Stimulated activated CD4-positive, alpha-beta T cell treated with anti-CD3 and anti-CD28 coated beads, Interleukin-4, amount 100 ng/mL, for 24 hours (primary cell): ENCODE measurements around the gene EXOSC10.
"Not testable (repeated sequence)": the region's sequence is repeated elsewhere in the genome, so short reads cannot be mapped to it uniquely, and the experiment has no call there.

Experiments
- DNase-seq: peaks from one replicate; pipeline ENCODE4 v3.0.0-alpha.2; 2020

Gene EXOSC10

GRCh38 chr1:11042995-11043874, 56.4 kb downstream of the EXOSC10 start:
- DNase-seq = no peak

GRCh38 chr1:11042065-11042464, 57.6 kb downstream of the EXOSC10 start:
- no peak for DNase-seq

DNA sequence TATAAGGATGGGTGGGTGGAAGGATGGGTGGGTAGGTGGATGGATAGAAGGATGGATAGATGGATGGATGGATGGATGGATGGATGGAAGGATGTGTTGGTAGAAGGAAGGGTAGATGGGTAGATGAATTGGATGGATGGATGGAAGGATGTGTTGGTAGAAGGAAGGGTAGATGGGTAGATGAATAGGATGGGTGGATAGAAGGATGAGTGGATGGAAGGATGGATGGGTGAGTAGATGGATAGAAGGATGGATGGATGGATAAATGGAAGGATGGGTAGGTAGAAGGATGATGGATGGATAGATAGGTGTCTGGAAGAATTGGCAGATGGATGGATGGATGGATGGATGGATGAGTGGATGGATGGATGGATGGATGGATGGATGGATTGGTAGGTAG, 58.6 kb downstream of the EXOSC10 start:
- no peak for DNase-seq

DNA sequence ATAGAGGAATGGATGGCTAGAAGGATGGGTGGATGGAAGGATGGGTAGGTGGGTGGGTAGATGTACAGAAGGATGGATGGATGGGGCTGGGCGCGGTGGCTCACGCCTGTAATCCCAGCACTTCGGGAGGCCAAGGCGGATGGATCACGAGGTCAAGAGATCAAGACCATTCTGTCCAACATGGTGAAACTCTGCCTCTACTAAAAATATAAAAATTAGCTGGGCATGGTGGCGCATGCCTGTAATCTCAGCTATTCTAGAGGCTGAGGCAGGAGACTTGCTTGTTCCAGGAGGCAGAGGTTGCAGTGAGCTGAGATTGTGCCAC, 59.6 kb downstream of the EXOSC10 start:
- not testable (repeated sequence) for DNase-seq

GRCh38 chr1:11039351-11040104, 60.1 kb downstream of the EXOSC10 start:
- no peak for DNase-seq

- DNase-seq = peak; percentile 91
Measured at GRCh38 chr1:11037740-11038182, 61.9 kb downstream of the EXOSC10 start.

DNA sequence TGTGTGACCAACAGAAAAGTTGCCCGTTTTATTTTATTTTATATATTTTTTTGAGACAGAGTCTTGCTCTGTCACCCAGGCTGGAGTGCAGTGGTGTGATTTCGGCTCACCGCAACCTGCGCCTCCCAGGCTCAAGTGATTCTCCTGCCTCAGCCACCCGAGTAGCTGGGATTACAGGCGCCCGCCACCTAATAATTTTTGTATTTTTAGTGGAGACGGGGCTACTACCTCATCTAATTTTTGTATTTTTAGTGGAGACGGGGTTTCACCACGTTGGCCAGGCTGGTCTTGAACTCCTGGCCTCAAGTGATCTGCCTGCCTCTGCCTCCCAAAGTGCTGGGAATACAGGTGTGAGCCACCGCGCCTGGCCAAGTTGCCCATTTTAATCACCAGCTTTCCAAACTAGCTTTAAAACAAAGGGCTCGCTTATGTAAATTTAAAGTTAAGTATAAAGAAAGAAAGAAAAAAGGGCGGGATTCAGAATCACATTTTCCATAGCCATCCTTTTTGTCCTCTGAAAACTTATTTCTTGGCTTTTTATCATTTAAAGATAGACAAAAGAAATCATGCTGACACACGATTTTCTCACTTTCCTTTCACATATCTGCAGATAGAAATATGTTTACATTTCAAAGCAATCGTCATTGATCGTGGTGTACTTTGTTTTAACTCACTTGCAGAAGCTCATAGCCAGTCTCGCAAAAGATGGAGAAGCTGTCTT, 62.5 kb downstream of the EXOSC10 start:
- not testable (repeated sequence) for DNase-seq

DNA sequence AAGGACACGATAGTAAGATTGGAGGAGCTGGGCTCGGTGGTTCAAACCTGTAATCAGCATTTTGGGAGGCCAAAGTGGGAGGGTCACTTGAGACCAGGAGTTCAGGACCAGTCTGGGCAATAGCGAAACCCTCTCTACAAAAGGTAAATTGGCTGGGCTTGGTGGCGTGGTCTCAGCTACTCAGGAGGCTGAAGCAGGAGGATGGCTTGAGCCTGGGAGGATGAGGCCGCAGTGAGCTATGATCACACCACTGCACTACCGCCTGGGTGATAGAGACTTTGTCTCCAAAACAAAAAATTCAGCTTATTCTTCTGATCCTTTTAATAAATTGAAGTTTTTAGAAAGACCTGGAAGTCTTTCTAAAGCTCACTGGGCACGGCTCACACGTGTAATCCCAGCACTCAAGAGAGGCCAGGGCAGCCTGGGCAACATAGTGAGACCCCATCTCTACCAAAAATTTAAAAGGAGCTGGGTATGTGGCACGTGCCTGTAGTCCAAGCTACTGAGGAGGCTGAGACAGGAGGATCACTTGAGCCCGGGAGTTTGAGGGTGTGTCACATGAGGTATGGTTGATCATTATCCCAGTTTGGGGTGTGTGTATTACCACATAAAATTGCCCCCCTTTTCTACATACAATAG, 67.9 kb downstream of the EXOSC10 start:
- DNase-seq = no peak

DNA sequence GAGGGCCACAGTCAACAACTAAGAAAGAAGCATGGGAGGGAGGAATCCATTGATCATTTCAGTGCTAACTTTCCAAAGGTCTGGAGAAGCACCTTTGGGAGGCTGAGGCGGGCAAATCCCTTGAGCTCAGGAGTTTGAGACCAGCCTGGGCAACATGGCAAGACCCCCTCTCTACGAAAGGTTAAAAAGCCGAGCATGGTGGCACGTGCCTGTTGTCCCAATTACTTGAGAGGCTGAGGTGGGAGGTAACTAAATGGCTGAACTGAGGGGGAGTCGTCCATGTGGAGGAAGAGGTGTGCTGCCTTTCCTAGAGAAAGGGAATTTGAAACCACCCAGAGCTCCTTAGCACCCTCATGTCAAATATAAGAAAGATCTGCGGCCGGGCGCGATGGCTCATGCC, 68.8 kb downstream of the EXOSC10 start:
- no peak for DNase-seq

DNA sequence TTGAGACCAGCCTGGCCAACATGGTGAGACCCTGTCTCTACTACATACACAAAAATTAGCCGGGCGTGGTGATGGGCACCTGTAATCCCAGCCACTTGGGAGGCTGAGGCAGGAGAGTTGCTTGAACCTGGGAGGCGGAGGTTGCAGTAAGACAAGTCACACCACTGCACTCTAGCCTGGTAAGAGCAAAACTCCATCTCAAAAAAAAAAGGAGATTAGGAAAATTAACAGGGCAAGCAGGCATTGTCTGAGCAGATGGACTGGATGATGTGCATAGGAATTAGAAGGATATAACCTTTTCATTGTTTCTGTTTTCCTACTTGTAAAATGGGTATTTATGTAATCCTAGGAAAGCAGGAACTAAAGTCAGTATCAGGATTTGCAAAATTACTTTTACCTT, 71.7 kb downstream of the EXOSC10 start:
- DNase-seq = no peak

DNA sequence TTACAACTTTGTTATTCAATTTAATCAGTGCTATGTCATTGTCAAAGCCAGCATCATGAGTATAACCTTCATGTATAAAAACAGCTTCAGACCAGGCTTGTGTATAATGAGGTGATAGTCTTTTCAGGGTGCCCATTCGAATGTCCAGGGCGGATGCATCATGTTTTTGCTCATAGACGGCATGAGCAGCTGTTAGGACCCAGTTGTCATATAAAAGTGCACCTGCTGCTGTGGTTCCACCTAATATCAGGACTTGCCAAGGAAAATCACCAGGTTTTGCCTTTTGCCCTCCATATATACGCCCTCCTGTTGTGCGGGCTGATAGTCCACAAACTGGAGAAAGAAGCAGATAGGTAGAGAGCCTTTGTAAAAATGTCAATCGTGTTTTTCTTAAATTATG, 72.4 kb downstream of the EXOSC10 start:
- DNase-seq = no peak

- no peak for DNase-seq
Measured at GRCh38 chr1:11026903-11027302, 72.8 kb downstream of the EXOSC10 start.

- no peak for DNase-seq
Measured at GRCh38 chr1:11026052-11026451, 73.6 kb downstream of the EXOSC10 start.

- no peak for DNase-seq
Measured at GRCh38 chr1:11025618-11026017, 74.1 kb downstream of the EXOSC10 start.

GRCh38 chr1:11024874-11025203, 74.8 kb downstream of the EXOSC10 start:
- DNase-seq = no peak

- no peak for DNase-seq
Measured at GRCh38 chr1:11024154-11024873, 75.4 kb downstream of the EXOSC10 start.

DNA sequence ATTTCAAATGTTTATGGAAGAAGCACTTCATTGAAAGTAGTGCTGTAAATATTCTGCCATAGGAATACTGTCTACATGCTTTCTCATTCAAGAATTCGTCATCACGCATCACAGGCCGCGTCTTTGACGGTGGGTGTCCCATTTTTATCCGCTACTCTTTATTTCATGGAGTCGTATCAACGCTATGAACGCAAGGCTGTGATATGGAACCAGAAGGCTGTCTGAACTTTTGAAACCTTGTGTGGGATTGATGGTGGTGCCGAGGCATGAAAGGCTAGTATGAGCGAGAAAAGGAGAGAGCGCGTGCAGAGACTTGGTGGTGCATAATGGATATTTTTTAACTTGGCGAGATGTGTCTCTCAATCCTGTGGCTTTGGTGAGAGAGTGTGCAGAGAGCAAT, 76.5 kb downstream of the EXOSC10 start:
- no peak for DNase-seq

- DNase-seq = no peak
Measured at GRCh38 chr1:11019971-11020370, 79.7 kb downstream of the EXOSC10 start.

- not testable (repeated sequence) for DNase-seq
Measured at GRCh38 chr1:11019358-11019757, 80.3 kb downstream of the EXOSC10 start.
